Mucosa of descending colon (tissue), 3 donors: ENCODE results near the gene SOD1. TPM values are rescaled to one million over a fixed set of nuclear protein-coding genes. Genes with fewer than 3 reads are reported as not detected.

Source experiments
- ATAC-seq: fragments of 200-7000 bp; cut with Tn5 transposase; one replicate; pipeline ENCODE4 v1.9.1; 2020; ENCODE audit warnings: mild to moderate bottlenecking, moderate library complexity
- DNase-seq, 3 donors: peaks; one replicate each; pipeline ENCODE4 v3.0.0-alpha.2; 2020
- H3K36me3 ChIP-seq: fragments of 200-600 bp; one replicate; pipeline ENCODE4 v1.8.0; 2021; ENCODE audit warnings: low read depth, mild to moderate bottlenecking
- H3K4me1 ChIP-seq: fragments of 200-600 bp; one replicate; pipeline ENCODE4 v1.8.0; 2021; ENCODE audit warnings: low read depth, mild to moderate bottlenecking
- H3K4me3 ChIP-seq: fragments of 200-600 bp; one replicate; pipeline ENCODE4 v1.8.0; 2021; ENCODE audit warnings: mild to moderate bottlenecking
- H3K9me3 ChIP-seq: fragments of 200-600 bp; one replicate; pipeline ENCODE4 v1.8.0; 2021; ENCODE audit warnings: mild to moderate bottlenecking
- intact Hi-C, 2 donors: fragments of 100-400 bp; cut with DNase I in 1 of 2; cut with micrococcal nuclease in 1 of 2; formaldehyde crosslinking; loops; one replicate each; pipeline versions ENCODE4 v1.11.0 to v1.11.1; 2022; cut with DNase I, micrococcal nuclease
- total RNA-seq, 3 donors: library from RNA; stranded (reverse); fragmentation: NEBNext Ultra II Directional in 2 of 3; extraction: Animal tissue kit (Norgen Biotek cat#: 25700) in 2 of 3; gene quantifications; one replicate each; pipeline versions ENCODE4 v1.2.1 to v1.2.4, GENCODE V29; 2021 to 2023
- TF ChIP-seq, protein P1 (sequence below): fragments of 200-600 bp; IDR thresholded peaks from one replicate; pipeline ENCODE4 v1.8.0; 2022; ENCODE audit warnings: antibody characterized with exemption, mild to moderate bottlenecking
- donor health status: DM: no; HTN: no; CAD: no; lungs with moderate emphysema.
- donor health status: DM: no; HTN: no; CAD: no.
- donor health status: DM: no; HTN: yes; CAD: no.

Gene SOD1
- total RNA-seq, 3 donors from 2014 or later: 268 to 384 (median 269) TPM

DNA sequence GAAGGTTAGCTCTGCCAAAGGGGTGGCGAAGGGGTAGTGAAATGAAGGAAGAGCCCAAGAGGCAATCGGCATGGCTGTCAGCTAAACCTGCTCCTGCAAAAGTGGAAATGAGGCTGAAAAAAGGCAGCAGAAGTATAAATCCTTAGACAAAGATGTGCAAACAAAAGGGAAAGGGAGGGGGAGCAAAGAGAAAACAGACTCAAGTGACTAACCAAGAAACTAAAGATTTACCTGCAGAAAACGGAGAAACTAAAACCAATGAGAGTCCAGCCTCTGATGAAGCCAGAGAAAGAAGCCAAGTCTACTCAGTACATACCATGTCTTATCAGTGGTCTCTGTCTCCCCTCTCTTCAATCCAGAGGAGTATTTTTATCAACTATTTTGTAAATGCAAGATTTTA is 47.1 kb downstream of the SOD1 start:
- H3K9me3 ChIP-seq: no peaks in the 10 kb centered on the region
- TF ChIP-seq, protein P1, sequence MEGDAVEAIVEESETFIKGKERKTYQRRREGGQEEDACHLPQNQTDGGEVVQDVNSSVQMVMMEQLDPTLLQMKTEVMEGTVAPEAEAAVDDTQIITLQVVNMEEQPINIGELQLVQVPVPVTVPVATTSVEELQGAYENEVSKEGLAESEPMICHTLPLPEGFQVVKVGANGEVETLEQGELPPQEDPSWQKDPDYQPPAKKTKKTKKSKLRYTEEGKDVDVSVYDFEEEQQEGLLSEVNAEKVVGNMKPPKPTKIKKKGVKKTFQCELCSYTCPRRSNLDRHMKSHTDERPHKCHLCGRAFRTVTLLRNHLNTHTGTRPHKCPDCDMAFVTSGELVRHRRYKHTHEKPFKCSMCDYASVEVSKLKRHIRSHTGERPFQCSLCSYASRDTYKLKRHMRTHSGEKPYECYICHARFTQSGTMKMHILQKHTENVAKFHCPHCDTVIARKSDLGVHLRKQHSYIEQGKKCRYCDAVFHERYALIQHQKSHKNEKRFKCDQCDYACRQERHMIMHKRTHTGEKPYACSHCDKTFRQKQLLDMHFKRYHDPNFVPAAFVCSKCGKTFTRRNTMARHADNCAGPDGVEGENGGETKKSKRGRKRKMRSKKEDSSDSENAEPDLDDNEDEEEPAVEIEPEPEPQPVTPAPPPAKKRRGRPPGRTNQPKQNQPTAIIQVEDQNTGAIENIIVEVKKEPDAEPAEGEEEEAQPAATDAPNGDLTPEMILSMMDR: no peak
- ATAC-seq: no peak
- peaks cover 4% of the 10 kb centered on the region for H3K4me1 ChIP-seq
- H3K4me3 ChIP-seq: no peak overlapping the region
- intact Hi-C loops: no loop called here
- DNase-seq: no peak
- no peaks in the 10 kb centered on the region for H3K36me3 ChIP-seq

DNA sequence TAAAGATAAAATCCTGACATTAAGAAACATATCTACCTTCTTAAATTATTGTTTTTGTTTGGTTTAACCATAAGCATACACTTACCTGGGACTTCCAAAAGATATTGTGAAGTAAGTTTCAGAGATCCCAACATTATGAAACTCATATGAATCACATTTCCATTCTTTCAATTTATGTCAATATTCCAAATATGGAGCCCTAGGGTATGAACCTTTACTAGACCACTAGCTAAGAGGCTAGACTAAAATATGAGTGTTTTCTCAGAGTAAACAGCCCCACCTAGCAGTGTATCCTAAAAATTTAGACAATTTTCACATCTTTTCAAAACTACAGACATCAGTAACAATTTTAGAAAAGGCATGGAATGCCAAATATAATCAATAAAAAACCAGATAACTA is 48.0 kb downstream of the SOD1 start:
- no peak for DNase-seq
- intact Hi-C loops: no loop called here
- no peak for ATAC-seq
- no peak overlapping the region for H3K4me3 ChIP-seq
- TF ChIP-seq, protein P1: no peak
- H3K9me3 ChIP-seq: no peaks in the 10 kb centered on the region
- peaks cover 4% of the 10 kb centered on the region for H3K4me1 ChIP-seq
- H3K36me3 ChIP-seq: no peaks in the 10 kb centered on the region

DNA sequence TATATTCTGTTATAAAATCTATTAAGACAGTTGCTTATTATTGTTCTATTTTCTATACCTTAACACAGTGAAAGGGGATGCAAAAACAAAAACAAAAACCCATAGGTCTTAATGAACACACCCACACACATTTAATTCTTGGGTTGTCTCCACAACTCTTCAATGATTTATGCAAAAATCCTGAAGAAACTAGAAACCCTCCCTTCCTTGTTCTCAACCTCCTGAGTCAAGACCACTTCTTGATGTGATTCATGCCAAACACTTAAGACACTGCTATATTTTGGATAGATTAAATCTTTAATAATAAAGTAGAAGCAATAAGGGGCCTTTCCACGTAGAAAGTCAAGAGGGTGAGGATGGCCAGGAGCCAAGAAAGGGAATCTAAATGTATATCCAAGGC is 49.0 kb downstream of the SOD1 start:
- no peak for ATAC-seq
- Histone ChIP-seq H3K36me3 (no peaks in the 10 kb centered on the region), H3K9me3 (no peaks in the 10 kb centered on the region), H3K4me1 (peaks cover 4% of the 10 kb centered on the region), H3K4me3 (no peak overlapping the region)
- no peak for DNase-seq
- TF ChIP-seq, protein P1: no peak
- intact Hi-C loops: no loop called here

- Histone ChIP-seq H3K9me3 (no peaks in the 10 kb centered on the region), H3K4me1 (peaks cover 4% of the 10 kb centered on the region), H3K4me3 (no peak overlapping the region), H3K36me3 (no peaks in the 10 kb centered on the region)
- TF ChIP-seq, protein P1: no peak
- no peak for ATAC-seq
- no peak for DNase-seq
- intact Hi-C loops: no loop called here
Observed at GRCh38 chr21:31710586-31710985, 51.1 kb downstream of the SOD1 start.

GRCh38 chr21:31711326-31711725 is 51.8 kb downstream of the SOD1 start:
- Histone ChIP-seq H3K4me1 (peaks cover 4% of the 10 kb centered on the region), H3K4me3 (no peak overlapping the region), H3K9me3 (no peaks in the 10 kb centered on the region), H3K36me3 (no peaks in the 10 kb centered on the region)
- TF ChIP-seq, protein P1: no peak
- DNase-seq (no peak), ATAC-seq (no peak)
- intact Hi-C loops: no loop called here

DNA sequence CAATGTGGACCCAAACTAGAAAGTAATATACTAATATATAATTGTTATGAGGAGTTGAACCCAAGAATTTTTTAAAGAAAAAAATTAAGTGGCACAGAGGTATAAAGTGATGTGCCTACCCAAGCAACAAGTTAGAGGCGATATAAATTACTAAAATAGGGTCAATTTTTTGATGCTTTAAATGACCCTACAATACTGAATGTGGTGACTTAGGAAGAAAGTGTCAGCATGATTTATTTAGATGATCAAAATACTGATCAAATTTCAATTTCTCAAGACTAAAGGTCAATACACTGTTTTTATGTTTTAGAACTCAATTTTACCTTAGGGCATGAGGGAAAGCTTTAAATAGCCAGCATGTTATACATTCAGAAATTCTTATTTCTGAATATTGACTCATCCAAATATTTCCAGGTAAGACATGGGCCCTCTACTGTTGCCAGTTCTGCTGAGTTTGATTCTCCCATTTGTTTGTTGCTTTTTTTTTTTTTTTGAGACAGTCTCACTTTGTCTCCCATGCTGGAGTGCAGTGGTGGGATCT is 52.3 kb downstream of the SOD1 start:
- no peak for DNase-seq
- H3K4me1 ChIP-seq: peaks cover 4% of the 10 kb centered on the region
- intact Hi-C loops: no loop called here
- H3K9me3 ChIP-seq: no peaks in the 10 kb centered on the region
- ATAC-seq: no peak
- no peaks in the 10 kb centered on the region for H3K36me3 ChIP-seq
- TF ChIP-seq, protein P1: no peak
- no peak overlapping the region for H3K4me3 ChIP-seq
